Subcutaneous adipose tissue (tissue), 4 donors: ENCODE data around the gene CHN2. TPM values are rescaled to one million over a fixed set of nuclear protein-coding genes. Genes with fewer than 3 reads are reported as not detected.

Source experiments
- CTCF ChIP-seq: fragments of 450-650 bp; IDR thresholded peaks from one replicate; pipeline ENCODE4 v1.5.1; 2016; ENCODE audit warnings: low read depth, mild to moderate bottlenecking, control low read depth, antibody characterized with exemption, moderate library complexity
- total RNA-seq, 4 donors: library from RNA; depleted of rRNA; stranded (reverse); fragments of >200 nt; gene quantifications; one replicate each; pipeline ENCODE4 v1.1.0, GENCODE V29; 2016

The CHN2 gene
- total RNA-seq, 4 donors from 2014 or later: 10.0 to 19.4 (median 13.8) TPM

DNA sequence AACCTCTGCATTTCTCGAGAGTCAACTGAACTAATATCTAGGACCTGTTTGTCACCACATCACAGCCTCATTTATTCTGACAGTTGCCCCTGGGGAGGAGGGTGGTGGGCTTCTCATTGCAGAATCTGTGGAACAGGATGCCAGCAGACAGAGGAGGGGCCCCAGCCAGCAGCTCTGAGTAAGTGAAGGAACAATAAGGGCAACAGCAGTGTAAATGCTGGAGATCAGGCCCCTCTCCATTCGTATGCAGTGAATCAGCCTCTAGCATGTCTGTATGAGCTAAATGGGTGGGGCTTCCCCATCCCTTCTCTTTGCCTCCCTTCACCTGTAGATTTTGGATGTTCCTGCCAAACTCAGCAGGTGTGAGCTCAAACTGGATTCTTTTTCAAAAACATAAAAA is 40.5 kb upstream of the CHN2 start:
- TF ChIP-seq CTCF: no peak

DNA sequence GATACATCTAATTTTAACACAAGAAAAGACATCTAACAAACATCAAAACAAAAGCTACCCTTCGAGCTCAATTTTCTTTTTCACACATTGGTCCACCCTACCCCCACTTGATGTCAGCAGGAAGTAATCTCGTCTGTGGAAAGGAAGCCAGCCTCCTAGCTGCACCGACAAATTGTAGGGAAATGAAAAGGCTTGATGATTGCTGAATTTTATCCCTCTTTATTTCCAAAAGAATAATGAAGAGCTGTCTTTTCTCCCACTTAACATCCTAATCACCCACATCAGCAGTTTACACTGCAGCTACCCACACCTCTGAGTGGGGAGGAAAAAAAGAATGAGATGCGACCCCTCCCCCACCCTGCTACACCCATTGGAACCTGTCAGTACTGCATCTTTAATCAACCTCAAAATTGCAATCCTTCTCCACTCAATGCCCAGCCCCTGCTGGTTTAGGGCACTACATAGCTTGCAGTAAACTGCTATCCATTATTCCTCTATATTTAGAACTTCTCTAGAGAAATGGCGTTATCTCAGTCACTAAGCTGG is 37.6 kb upstream of the CHN2 start:
- TF ChIP-seq CTCF: no peak

GRCh38 chr7:29158795-29159423 is 35.7 kb upstream of the CHN2 start:
- no peak for TF ChIP-seq CTCF

DNA sequence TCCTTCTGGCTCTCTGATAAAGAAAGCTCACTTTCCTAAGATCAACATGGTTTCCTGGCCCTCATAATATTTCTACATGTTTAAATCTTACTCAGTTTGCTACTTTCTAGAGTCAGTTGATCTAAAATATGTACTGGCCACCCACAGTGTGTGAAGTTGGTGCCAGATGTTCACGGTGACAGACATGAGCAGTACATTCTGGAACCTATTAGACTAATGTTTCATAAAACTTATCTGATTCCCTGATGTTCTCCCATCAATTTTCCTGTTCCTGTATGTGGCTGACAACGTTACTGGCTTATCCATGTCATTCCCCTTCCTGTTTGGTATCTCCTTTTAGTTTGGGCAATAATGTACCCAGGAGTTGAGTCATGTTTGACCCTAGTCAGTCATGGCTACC is 34.5 kb upstream of the CHN2 start:
- no peak for TF ChIP-seq CTCF

GRCh38 chr7:29161231-29161630 is 33.3 kb upstream of the CHN2 start:
- no peak for TF ChIP-seq CTCF

DNA sequence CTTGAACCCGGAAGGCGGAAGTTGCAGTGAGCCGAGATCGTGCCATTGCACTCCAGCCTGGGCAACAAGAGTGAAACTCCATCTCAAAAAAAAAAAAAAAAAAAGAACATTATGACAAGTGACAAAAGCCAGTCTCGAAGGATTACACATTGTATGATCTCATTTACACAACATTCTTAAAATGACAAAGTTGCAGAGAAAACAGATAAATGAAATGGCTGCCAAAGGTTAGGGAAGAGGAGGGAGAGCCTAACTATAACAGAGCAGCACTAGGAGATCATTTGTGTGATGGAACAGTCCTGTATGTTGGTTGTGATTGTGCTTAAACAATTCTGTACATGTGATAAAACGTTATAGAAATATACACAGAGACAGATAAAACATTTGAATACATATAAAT is 32.0 kb upstream of the CHN2 start:
- no peak for TF ChIP-seq CTCF

GRCh38 chr7:29163854-29164253 is 30.7 kb upstream of the CHN2 start:
- TF ChIP-seq CTCF: no peak
